HG03432 (cell line): ENCODE measurements around the gene MIPOL1.
"Not testable (repeated sequence)": the region's sequence is repeated elsewhere in the genome, so short reads cannot be mapped to it uniquely, and the experiment has no call there.

Experiments
- ATAC-seq: cut with Tn5 transposase; IDR thresholded peaks from one replicate; pipeline ENCODE4 v1.9.1; 2021; ENCODE audit warnings: mild to moderate bottlenecking, moderate library complexity; ENCODE audit not compliant: unreplicated experiment

The MIPOL1 gene

GRCh38 chr14:37452323-37452722 lies 254.6 kb downstream of the MIPOL1 start:
- ATAC-seq, result no peak

GRCh38 chr14:37453985-37454384 lies 256.2 kb downstream of the MIPOL1 start:
- no peak for ATAC-seq

- ATAC-seq, result no peak
These were observed 259.6 kb downstream of the MIPOL1 start for GRCh38 chr14:37457334-37457733.

- ATAC-seq, result not testable (repeated sequence)
These were observed 264.7 kb downstream of the MIPOL1 start for GRCh38 chr14:37462426-37462825.

- no peak for ATAC-seq
These were observed 266.6 kb downstream of the MIPOL1 start for GRCh38 chr14:37464192-37464858.

- no peak for ATAC-seq
These were observed 268.4 kb downstream of the MIPOL1 start for GRCh38 chr14:37466003-37466622.

GRCh38 chr14:37466623-37467088 lies 268.9 kb downstream of the MIPOL1 start:
- ATAC-seq, result no peak

- ATAC-seq, result no peak
These were observed 271.9 kb downstream of the MIPOL1 start for GRCh38 chr14:37469650-37470049.

GRCh38 chr14:37470251-37470650 lies 272.5 kb downstream of the MIPOL1 start:
- ATAC-seq, result no peak

GRCh38 chr14:37472906-37473305 lies 275.2 kb downstream of the MIPOL1 start:
- ATAC-seq, result no peak

- ATAC-seq, result no peak
These were observed 276.5 kb downstream of the MIPOL1 start for GRCh38 chr14:37474191-37474590.

- no peak for ATAC-seq
These were observed 282.9 kb downstream of the MIPOL1 start for GRCh38 chr14:37480446-37481290.

- ATAC-seq, result no peak
These were observed 284.7 kb downstream of the MIPOL1 start for GRCh38 chr14:37482428-37482827.

- ATAC-seq, result no peak
These were observed 285.9 kb downstream of the MIPOL1 start for GRCh38 chr14:37483672-37484071.

GRCh38 chr14:37490607-37491006 lies 292.9 kb downstream of the MIPOL1 start:
- no peak for ATAC-seq

- ATAC-seq, result no peak
These were observed 293.3 kb downstream of the MIPOL1 start for GRCh38 chr14:37491076-37491475.

- ATAC-seq, result no peak
These were observed 295.9 kb downstream of the MIPOL1 start for GRCh38 chr14:37493606-37494005.

- ATAC-seq, result no peak
These were observed 299.7 kb downstream of the MIPOL1 start for GRCh38 chr14:37497422-37497821.

- no peak for ATAC-seq
These were observed 304.1 kb downstream of the MIPOL1 start for GRCh38 chr14:37501877-37502276.

GRCh38 chr14:37508503-37508902 lies 310.8 kb downstream of the MIPOL1 start:
- no peak for ATAC-seq

GRCh38 chr14:37512173-37512572 lies 314.4 kb downstream of the MIPOL1 start:
- no peak for ATAC-seq

GRCh38 chr14:37515771-37516170 lies 318.0 kb downstream of the MIPOL1 start:
- ATAC-seq, result no peak
